GM12892 (cell line): Measurements from ENCODE around the gene TOM1L2.

Experiments
- POLR2A ChIP-seq: IDR thresholded peaks from 2 replicates; pipeline ENCODE4 v1.6.1; 2011; ENCODE audit warnings: low read depth, low read length, control low read depth
- POLR2AphosphoS5 ChIP-seq: IDR thresholded peaks from 2 replicates; pipeline ENCODE4 v1.6.1; 2011; ENCODE audit warnings: low read depth, low read length, control low read depth
- TAF1 ChIP-seq: IDR thresholded peaks from 2 replicates; pipeline ENCODE4 v1.6.1; 2011; ENCODE audit warnings: low read depth, mild to moderate bottlenecking, control low read depth, low read length, borderline replicate concordance

DNA sequence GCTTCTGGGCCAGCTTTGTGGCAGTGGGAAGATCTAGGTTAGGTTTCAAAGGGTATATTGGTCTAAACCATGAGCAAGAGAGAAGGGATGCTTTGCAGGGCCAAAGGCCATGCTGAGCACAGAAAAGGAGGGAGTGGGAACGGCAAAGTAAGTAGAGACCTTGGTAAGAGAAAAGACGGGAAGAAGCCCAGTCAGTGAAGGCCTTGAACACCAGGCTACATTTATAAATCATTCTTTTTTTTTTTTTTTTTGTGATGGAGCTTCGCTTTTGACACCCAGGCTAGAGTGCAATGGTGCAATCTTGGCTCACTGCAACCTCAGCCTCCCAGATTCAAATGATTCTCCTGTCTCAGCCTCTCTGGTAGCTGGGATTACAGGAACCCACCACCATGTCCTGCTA lies 18.1 kb downstream of the TOM1L2 start:
- TF ChIP-seq POLR2AphosphoS5 (no peak), POLR2A (no peak), TAF1 (no peak)
